Activated effector memory CD4-positive, alpha-beta T cell treated with anti-CD3 and anti-CD28 coated beads, Interleukin-2, amount 50 U/mL, for 16 hours (primary cell): Measurements from ENCODE around the gene SNAI3.
A peak's percentile ranks its signal among the peaks of the same experiment; 100 is the strongest.

Source experiments
- DNase-seq: peaks from one replicate; pipeline ENCODE4 v3.0.0-alpha.2; 2020

The SNAI3 gene

GRCh38 chr16:88649195-88649923 lies 36.9 kb downstream of the SNAI3 start:
- no peak for DNase-seq

- DNase-seq = no peak
Measured at GRCh38 chr16:88647178-88648070, 38.9 kb downstream of the SNAI3 start.

- DNase-seq = no peak
Measured at GRCh38 chr16:88646345-88647034, 39.8 kb downstream of the SNAI3 start.

- no peak for DNase-seq
Measured at GRCh38 chr16:88645941-88646340, 40.4 kb downstream of the SNAI3 start.

- no peak for DNase-seq
Measured at GRCh38 chr16:88645455-88645854, 40.9 kb downstream of the SNAI3 start.

GRCh38 chr16:88643644-88643932 lies 42.7 kb downstream of the SNAI3 start:
- DNase-seq = no peak

GRCh38 chr16:88642881-88643643 lies 43.2 kb downstream of the SNAI3 start:
- no peak for DNase-seq

GRCh38 chr16:88640498-88641247 lies 45.6 kb downstream of the SNAI3 start:
- no peak for DNase-seq

GRCh38 chr16:88640039-88640495 lies 46.2 kb downstream of the SNAI3 start:
- DNase-seq = no peak

- DNase-seq = no peak
Measured at GRCh38 chr16:88639231-88640038, 46.9 kb downstream of the SNAI3 start.

GRCh38 chr16:88638323-88639230 lies 47.7 kb downstream of the SNAI3 start, which contains the start of gene IL17C:
TSS of gene IL17C (plus strand) at chr16:88638572. CDS start at chr16:88638642, 70 bp downstream.
- DNase-seq = no peak

GRCh38 chr16:88636488-88637265 lies 49.6 kb downstream of the SNAI3 start:
- no peak for DNase-seq

- DNase-seq = no peak
Measured at GRCh38 chr16:88635671-88636319, 50.5 kb downstream of the SNAI3 start.

GRCh38 chr16:88634994-88635670 lies 51.2 kb downstream of the SNAI3 start:
- DNase-seq = no peak

GRCh38 chr16:88634141-88634993 lies 51.9 kb downstream of the SNAI3 start:
- DNase-seq = peak; percentile 85

GRCh38 chr16:88633684-88634140 lies 52.6 kb downstream of the SNAI3 start:
- DNase-seq = peak; percentile 83

GRCh38 chr16:88632587-88632930 lies 53.7 kb downstream of the SNAI3 start:
- DNase-seq = no peak
